ES-I3 (cell line): ENCODE data around the gene CEP55.

Source experiments
- H3K36me3 ChIP-seq: 2 replicates; pipeline ENCODE4 v1.6.1; 2013; ENCODE audit warnings: mild to moderate bottlenecking, low read length, control low read depth, moderate library complexity; ENCODE audit not compliant: insufficient read depth
- H3K4me1 ChIP-seq: 2 replicates; pipeline ENCODE4 v1.6.1; 2013; ENCODE audit warnings: mild to moderate bottlenecking, control low read depth, low read length; ENCODE audit not compliant: insufficient read depth
- H3K9ac ChIP-seq: 2 replicates; pipeline ENCODE4 v1.6.1; 2013; ENCODE audit warnings: low read depth, mild to moderate bottlenecking, low read length, moderate library complexity
- H3K9me3 ChIP-seq: 2 replicates; pipeline ENCODE4 v1.6.1; 2013; ENCODE audit warnings: mild to moderate bottlenecking, low read length, moderate library complexity; ENCODE audit not compliant: control insufficient read depth, insufficient read depth

Gene CEP55

DNA sequence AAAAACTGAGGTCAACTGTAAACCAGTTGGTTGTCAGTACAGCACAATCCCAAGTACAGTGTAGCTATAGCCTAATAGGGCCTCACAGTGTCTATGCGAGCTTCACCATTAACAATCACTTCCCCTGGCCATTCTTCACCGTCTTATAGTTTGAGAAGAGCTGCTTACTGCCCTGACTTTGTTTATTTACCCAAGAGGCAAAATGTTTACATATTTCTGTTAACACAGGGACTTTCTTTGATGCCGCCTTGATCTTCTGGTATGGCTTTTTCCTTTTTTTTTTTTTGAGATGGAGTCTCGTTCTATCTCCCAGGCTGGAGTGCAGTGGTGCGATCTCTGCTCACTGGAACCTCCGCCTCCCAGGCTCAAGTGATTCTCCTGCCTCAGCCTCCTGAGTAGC is 17.5 kb upstream of the CEP55 start:
- Histone ChIP-seq H3K36me3 (no peaks in the 10 kb centered on the region), H3K9ac (no peak overlapping the region), H3K4me1 (peaks cover 18% of the 10 kb centered on the region)

DNA sequence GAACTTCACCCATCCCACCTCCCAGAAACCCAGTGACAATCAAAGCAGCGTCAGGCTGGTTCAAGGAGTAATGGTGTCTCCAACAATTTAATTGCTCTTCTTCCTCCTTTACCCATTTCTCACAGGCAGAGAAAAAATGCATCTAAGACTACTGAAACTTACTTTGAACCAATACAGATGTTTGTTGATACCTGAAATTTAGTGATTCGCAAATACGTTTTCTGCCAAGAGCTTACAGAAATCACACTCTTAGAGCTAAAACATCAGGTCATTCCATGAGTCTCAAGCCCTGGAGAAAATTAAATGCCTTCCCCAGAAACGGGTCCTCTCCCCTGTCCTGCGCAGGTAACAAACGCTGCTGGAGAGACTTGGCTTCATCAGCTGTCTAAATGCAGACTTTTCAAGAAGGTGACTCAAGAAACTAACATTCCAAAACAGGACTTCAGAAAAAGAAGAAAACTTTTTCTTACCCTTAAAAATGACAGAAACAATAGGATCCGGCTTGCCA is 14.7 kb upstream of the CEP55 start:
- no peaks in the 10 kb centered on the region for H3K9me3 ChIP-seq

More for the DNA sequence above, 17.5 kb upstream of the CEP55 start:
- H3K9me3 ChIP-seq: no peaks in the 10 kb centered on the region

DNA sequence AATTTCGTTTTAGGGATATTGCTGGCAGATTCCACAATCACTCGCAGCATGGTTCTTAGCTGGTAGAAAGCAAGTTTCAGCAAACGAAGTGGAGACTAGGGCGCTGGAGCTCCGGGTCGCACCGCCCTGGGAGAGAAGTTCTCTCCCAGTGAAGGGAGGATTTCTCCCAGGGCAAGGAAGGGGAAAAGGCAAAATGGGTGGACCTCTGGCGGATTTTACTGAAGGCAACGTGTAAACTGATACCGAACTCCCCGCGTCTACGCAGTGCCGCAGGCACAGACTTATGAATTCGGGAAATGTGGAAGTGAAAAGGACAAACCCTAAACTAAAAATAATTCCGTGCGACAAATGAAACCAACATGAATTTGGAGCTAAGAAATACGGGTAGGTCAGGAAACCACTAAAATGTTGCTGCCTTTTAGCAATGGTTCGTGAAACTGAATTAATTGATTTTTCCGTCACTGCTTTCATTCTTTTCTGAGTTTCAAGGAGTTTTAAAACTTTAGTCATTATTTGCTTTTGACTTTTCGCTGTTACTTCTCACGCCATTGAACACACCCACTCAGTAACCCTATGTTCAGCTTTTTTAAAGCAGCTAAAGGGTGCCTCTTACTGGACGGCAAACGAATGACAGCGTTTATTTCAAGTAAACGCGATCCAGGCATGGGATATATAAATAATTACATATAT is 14.1 kb upstream of the CEP55 start, which contains the start of gene MYOF:
Gene MYOF (minus strand): TSS at position 190 of the 690 bp plus-strand sequence. CDS start 140 bp downstream, at position 50.
- H3K9ac ChIP-seq: peak within 1 kb of the TSS; percentile 87
- peaks cover 5% of the 10 kb centered on the region for H3K4me1 ChIP-seq
- H3K9me3 ChIP-seq: no peaks in the 10 kb centered on the region
- H3K36me3 ChIP-seq: no peaks in the 10 kb centered on the region

More for the DNA sequence above, 14.7 kb upstream of the CEP55 start:
- peaks cover 5% of the 10 kb centered on the region for H3K4me1 ChIP-seq
- peak overlapping the region; percentile 87 for H3K9ac ChIP-seq
- no peaks in the 10 kb centered on the region for H3K36me3 ChIP-seq

DNA sequence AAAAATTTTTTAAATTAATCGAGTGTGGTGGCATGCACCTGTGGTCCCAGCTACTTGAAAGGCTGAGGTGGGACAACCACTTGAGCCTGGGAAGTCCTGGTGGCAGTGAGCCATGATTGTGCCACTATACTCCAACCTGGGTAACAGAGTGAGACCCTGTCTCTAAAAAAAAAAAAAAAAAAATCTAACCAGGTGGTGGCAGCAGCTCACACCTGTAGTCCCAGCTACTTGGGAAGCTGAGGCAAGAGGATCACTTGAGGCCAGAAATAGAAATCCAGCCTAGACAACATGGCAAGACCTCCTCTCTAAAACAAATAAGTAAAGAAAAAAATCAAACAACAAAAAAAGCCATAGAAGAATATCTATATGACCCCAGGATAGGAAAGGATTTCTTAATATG is 10.7 kb upstream of the CEP55 start:
- no peaks in the 10 kb centered on the region for H3K9me3 ChIP-seq
- no peaks in the 10 kb centered on the region; the same call in 1 of the 2 replicates for H3K4me1 ChIP-seq
- H3K36me3 ChIP-seq: no peaks in the 10 kb centered on the region
- no peak overlapping the region for H3K9ac ChIP-seq

DNA sequence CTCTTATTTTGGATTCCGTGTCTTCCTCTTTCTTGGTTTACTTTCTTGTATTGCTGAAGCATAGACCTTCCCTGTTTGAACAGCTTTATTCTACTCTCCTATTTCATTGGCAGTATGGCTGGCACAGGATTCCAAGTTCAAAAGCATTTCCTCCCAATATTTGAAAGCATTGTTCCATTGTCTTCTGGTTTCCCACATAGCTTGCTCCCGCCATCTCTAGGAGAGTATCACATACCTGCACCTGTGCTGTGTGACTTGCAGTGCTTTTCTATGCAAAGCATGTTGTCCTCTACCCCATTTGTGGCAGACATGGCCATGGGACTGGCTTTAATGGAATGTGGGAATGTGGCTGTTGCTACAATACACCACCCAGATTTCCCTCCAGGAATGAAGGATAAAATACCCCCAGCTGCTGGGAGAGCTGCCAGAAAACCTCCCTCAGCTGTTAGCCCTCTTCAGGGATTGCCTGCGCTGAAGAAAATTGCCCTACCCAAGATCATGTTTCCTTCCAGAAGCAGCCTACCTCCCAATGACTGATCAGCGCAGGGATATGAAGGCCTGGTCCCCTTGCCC is 7.4 kb upstream of the CEP55 start:
- Histone ChIP-seq H3K9me3 (no peaks in the 10 kb centered on the region), H3K9ac (no peak overlapping the region), H3K4me1 (0 out of 2 replicates have a peak, but pooled peaks cover 5% of the 10 kb centered on the region), H3K36me3 (no peaks in the 10 kb centered on the region)

DNA sequence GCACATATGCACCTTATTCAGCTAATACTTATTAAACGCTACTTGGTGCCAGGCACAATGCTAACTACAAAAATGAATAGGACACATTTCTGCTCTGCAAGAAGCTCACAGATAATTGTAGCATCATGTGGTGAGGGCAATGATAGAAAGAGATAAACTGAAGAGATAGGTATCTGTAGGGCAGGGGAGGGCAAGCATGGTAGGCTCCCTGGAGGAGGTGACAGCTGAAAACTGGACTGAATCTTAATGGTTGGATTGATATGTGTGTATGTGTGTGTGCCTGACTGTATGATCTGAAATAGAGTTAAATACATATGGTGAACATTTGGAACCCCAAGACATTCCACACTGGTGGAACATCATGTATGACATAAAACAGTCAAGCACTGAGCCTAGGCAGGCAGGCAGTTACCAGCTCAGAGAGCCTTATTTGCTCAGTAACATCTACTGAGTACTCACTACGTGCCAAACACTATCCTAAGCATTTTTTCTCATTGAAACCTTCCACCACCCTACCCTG is 4.8 kb upstream of the CEP55 start:
- Histone ChIP-seq H3K9me3 (no peaks in the 10 kb centered on the region), H3K4me1 (0 out of 2 replicates have a peak, but pooled peaks cover 8% of the 10 kb centered on the region)

DNA sequence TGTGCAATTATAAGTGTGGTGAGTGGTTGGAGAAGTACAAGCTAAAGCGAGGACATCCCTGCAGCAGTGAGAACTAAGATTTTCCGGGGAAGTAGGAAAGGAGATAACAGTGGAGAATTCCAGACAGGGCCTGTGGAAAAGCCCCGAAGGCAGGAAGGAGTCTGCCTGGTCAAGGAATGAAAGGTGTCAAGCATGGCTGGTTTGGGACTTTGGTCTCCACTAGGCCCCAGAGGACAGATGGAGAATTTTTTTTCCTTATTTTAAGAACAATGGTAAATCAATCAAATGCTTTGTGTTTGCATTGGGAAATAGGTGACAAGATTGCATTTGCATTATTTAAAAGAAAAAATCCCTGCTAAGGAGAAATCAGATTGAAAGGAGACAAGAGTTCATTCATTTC is 3.2 kb upstream of the CEP55 start:
- Histone ChIP-seq H3K4me1 (0 out of 2 replicates have a peak, but pooled peaks cover 8% of the 10 kb centered on the region), H3K36me3 (no peaks in the 10 kb centered on the region), H3K9ac (no peak overlapping the region), H3K9me3 (no peaks in the 10 kb centered on the region)

More for the DNA sequence above, 4.8 kb upstream of the CEP55 start:
- Histone ChIP-seq H3K36me3 (no peaks in the 10 kb centered on the region), H3K9ac (no peak overlapping the region)

DNA sequence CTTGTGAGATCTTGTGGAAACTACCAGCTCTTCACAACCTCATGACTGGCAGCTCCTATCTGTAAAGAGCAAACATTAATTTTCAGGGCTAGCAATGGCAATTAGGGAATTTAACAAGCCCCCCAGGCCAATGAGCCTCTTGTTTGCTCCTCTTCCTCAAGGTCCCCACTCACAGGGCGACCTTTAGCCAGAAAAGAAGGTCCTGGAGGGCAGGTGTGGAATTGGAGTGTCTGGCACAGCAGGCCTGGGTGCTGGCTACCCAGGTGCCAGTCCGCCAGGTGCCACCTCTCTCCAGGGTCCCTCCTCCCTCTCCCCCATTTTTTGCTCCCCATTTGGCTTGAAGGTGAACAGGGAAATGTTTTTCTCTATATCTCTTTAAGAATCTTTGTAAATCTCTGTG is 1.9 kb upstream of the CEP55 start:
- 0 out of 2 replicates have a peak, but pooled peaks cover 8% of the 10 kb centered on the region for H3K4me1 ChIP-seq
- H3K9me3 ChIP-seq: no peaks in the 10 kb centered on the region
- no peak overlapping the region for H3K9ac ChIP-seq
- H3K36me3 ChIP-seq: no peaks in the 10 kb centered on the region

DNA sequence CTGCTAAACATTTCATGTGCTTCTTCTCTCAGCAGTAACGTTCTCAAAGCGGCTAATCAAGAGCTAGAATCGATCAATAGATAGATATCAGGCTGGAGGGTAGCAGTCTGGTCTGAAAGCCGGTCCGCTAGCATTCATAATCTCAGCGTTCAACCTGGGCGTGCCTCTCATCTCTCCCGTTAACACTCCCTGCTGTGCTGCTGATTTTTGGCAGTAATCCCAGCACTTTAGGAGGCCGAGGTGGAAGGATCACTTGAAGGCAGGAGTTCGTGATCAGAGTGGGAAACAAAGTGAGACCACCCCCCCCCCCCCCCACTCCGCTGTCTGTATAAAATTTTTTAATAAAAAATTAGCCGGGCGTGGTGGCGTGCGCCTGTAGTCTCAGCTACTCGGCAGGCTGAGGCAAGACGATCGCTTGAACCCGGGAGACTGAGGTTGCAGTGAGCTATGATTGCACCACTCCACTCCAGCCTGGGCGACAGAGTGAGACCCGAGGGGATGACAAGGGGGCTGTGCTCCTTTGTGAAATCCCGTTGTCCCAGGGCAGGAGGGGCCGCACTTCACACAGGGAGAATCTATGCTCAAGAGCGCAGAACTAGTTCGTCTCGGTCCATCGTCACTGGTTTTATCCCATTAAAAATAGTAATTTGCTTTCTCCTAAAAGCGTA is 624 bp upstream of the CEP55 start:
- Histone ChIP-seq H3K9ac (peak overlapping the region; percentile 94; the same call in 1 of the 2 replicates), H3K4me1 (0 out of 2 replicates have a peak, but pooled peaks cover 8% of the 10 kb centered on the region), H3K36me3 (no peaks in the 10 kb centered on the region; the same call in 1 of the 2 replicates), H3K9me3 (no peaks in the 10 kb centered on the region)

DNA sequence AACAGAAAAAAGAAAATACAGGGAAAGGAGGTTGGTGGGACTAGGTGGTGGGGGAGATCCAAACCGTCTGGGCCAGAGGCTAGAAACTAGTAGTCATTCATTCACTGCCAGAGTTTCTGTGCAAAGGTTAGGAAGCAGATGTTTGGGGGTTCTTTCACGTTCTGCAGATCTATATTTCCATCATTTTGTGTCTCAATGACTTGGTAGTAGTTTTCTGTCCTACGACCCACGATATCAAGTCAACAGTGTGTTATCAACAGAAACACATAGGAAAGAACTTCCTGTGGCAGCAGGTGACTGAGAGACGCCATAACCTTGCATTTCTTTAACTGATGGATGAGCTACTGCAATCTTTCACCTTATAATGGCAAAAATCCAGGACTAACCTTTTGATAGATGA is 1.8 kb downstream of the CEP55 start:
- H3K9ac ChIP-seq: peak overlapping the region; percentile 12; the same call in 1 of the 2 replicates
- 0 out of 2 replicates have a peak, but pooled peaks cover 3% of the 10 kb centered on the region for H3K4me1 ChIP-seq
- no peaks in the 10 kb centered on the region; the same call in 1 of the 2 replicates for H3K36me3 ChIP-seq

DNA sequence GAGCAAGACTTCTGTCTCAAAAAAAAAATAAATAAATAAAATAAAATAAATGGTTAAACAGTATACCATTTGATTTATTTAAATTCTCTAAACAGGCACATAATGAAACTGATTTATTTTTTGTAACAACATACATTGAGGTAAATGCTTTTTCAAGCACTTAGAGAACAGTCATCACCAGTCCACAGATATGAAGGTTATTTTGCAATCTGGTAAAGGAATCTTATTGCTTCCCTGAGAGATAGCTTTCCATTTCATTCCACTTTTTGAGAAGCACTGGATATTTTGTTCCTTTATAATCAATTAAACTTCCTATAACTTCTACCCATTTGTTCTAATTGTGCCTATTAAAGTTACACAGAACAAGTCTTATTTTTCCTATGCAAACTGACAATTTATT is 5.2 kb downstream of the CEP55 start:
- no peaks in the 10 kb centered on the region for H3K4me1 ChIP-seq
- H3K36me3 ChIP-seq: no peaks in the 10 kb centered on the region; the same call in 1 of the 2 replicates
- H3K9ac ChIP-seq: no peak overlapping the region
- no peaks in the 10 kb centered on the region for H3K9me3 ChIP-seq

More for the DNA sequence above, 1.8 kb downstream of the CEP55 start:
- H3K9me3 ChIP-seq: no peaks in the 10 kb centered on the region

DNA sequence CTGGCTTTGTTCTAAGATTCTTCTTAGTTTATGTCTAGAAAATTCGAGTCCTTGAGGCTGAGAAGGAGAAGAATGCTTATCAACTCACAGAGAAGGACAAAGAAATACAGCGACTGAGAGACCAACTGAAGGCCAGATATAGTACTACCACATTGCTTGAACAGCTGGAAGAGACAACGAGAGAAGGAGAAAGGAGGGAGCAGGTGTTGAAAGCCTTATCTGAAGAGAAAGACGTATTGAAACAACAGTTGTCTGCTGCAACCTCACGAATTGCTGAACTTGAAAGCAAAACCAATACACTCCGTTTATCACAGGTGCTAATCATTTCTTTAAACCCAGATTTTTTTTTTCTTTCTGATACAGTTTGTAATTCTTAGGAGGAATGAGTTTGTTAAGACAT is 6.7 kb downstream of the CEP55 start:
- H3K36me3 ChIP-seq: peaks cover 3% of the 10 kb centered on the region
- no peaks in the 10 kb centered on the region for H3K4me1 ChIP-seq
- no peak overlapping the region for H3K9ac ChIP-seq
- H3K9me3 ChIP-seq: no peaks in the 10 kb centered on the region

DNA sequence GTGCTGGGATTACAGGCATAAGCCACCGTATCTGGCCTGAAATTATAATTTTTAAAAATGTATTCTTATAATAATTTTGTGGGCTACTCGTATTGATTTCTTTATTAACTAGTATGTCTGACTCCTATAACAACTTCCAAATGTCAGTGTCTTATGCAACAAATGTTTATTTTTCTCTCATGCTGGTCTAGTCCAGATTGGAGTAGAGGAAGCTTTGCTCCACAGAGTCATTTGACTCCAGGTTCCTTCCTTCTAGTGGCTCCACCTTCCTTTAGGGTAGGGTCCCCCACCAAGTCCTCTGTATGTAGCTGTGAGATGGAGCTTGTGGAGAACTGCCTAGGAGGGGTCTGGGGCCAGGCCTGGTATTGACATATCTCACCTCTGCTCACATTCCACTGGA is 8.7 kb downstream of the CEP55 start:
- H3K9me3 ChIP-seq: no peaks in the 10 kb centered on the region
- H3K4me1 ChIP-seq: no peaks in the 10 kb centered on the region
- no peak overlapping the region for H3K9ac ChIP-seq
- H3K36me3 ChIP-seq: peaks cover 3% of the 10 kb centered on the region

DNA sequence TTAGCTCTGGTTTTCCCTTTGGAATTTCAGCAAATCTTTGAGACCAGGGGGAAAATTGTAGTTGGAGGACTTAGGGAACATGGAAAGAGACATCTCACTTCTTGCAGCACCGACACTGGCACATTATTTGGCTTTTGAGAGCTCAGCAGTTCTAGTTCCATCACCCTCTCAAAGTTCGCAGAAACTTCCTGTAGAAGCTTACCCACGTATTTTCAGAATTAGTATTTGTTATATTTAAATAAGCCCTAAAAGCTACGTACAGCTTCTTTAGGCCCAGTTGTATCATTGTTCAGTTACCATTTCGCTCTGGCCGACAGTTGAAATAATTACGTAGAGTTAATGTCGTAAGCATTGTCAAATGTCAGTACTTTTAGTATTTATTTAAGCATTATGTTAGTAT is 13.4 kb downstream of the CEP55 start:
- no peaks in the 10 kb centered on the region for H3K9me3 ChIP-seq
- no peak overlapping the region for H3K9ac ChIP-seq
- no peaks in the 10 kb centered on the region for H3K4me1 ChIP-seq
- peaks cover 8% of the 10 kb centered on the region; the same call in 1 of the 2 replicates for H3K36me3 ChIP-seq
